HCT116 (cell line): Measurements from ENCODE around the gene MED15. TPM values are rescaled to one million over a fixed set of nuclear protein-coding genes. Genes with fewer than 3 reads are reported as not detected.

Experiments
- ATAC-seq: fragments of 200-7000 bp; cut with Tn5 transposase; 2 replicates; pipeline ENCODE4 v1.9.1; 2020; ENCODE audit warnings: mild to moderate bottlenecking, moderate library complexity
- BruUV-seq: library from RNA; stranded (reverse); fragments of 400-500 nt; replicated peaks from 2 replicates; lab custom pipeline; 2021; lab: Mats Ljungman, UMichigan
- CTCF ChIA-PET: fragments of 300-600 bp; sonication (Branson Sonifier 250); formaldehyde crosslinking; loops from one replicate; lab custom pipeline; 2021; ENCODE audit warnings: antibody characterized with exemption; lab: Charles Lee
- POLR2A ChIA-PET: fragments of 300-600, 350-600 bp; sonication (Branson Sonifier 250); formaldehyde crosslinking; loops from one replicate; lab custom pipeline; 2021; ENCODE audit warnings: antibody characterized with exemption; lab: Charles Lee
- RAD21 ChIA-PET, 2 experiments: fragments of 300-600 bp; sonication (Branson Sonifier 250); formaldehyde crosslinking; loops; one replicate each; lab custom pipeline; 2023; ENCODE audit warnings: low total read pairs in 2 of 2; ENCODE audit not compliant: uncharacterized antibody in 2 of 2, unreplicated experiment in 2 of 2, low non-redundant PET in 1 of 2; lab: Charles Lee
- DNase-seq: peaks from one replicate; pipeline ENCODE4 v3.0.0-alpha.2; 2010; ENCODE audit warnings: low read depth, low spot score
- H2AFZ ChIP-seq: fragments of 200-600 bp; shearing (Covaris generic), sonication (generic); 2 replicates; pipeline ENCODE4 v1.6.1; 2017; ENCODE audit warnings: low read depth, mixed run types, mixed read lengths, antibody characterized with exemption, low read length; ENCODE audit not compliant: poor library complexity, severe bottlenecking
- H3K27ac ChIP-seq: 2 replicates; pipeline ENCODE4 v1.5.1; 2012; ENCODE audit warnings: low read depth, low read length
- H3K27me3 ChIP-seq: fragments of 200-600 bp; sonication (generic); 2 replicates; pipeline ENCODE4 v1.6.1; 2016; ENCODE audit warnings: mixed run types, low read length, mixed read lengths; ENCODE audit not compliant: insufficient read depth
- H3K36me3 ChIP-seq, 2 experiments: fragments of 200-500 bp in 1 of 2; fragments of 200-600 bp in 1 of 2; sonication (Bioruptor generic) in 1 of 2; sonication (generic) in 1 of 2; 2 replicates each; pipeline versions ENCODE4 v1.5.1 to v1.6.1; 2014 to 2016; ENCODE audit warnings: low read length in 2 of 2, inconsistent platforms in 1 of 2, mixed read lengths in 1 of 2, mixed run types in 1 of 2; ENCODE audit not compliant: insufficient read depth in 2 of 2, control insufficient read depth in 1 of 2
- H3K4me1 ChIP-seq, 2 experiments: fragments of 200-600 bp in 1 of 2; sonication (generic) in 1 of 2; 2 replicates each; pipeline versions ENCODE4 v1.5.1 to v1.6.1; 2012 to 2017; ENCODE audit warnings: low read length in 2 of 2, inconsistent platforms in 1 of 2, mild to moderate bottlenecking in 1 of 2, mixed read lengths in 1 of 2, mixed run types in 1 of 2, moderate library complexity in 1 of 2; ENCODE audit not compliant: insufficient read depth in 2 of 2, control insufficient read depth in 1 of 2
- H3K4me2 ChIP-seq: fragments of 200-600 bp; sonication (generic); 2 replicates; pipeline ENCODE4 v1.6.1; 2017; ENCODE audit warnings: mixed run types, low read length, mixed read lengths
- H3K4me3 ChIP-seq, 2 experiments: fragments of 200-600 bp in 1 of 2; sonication (generic) in 1 of 2; replicated peaks in 1 of 2; 2 replicates each; pipeline ENCODE4 v1.5.1; 2011 to 2016; ENCODE audit warnings: low read length in 2 of 2, control low read depth in 1 of 2, low read depth in 1 of 2, mild to moderate bottlenecking in 1 of 2, mixed read lengths in 1 of 2, mixed run types in 1 of 2
- H3K79me2 ChIP-seq: fragments of 200-600 bp; sonication (generic); 2 replicates; pipeline ENCODE4 v1.6.1; 2017; ENCODE audit warnings: mild to moderate bottlenecking, mixed run types, low read length, moderate library complexity, mixed read lengths; ENCODE audit not compliant: insufficient read depth
- H3K9ac ChIP-seq: fragments of 200-600 bp; sonication (generic); 2 replicates; pipeline ENCODE4 v1.6.1; 2016; ENCODE audit warnings: low read length, mixed read lengths
- H3K9me2 ChIP-seq: fragments of 200-600 bp; sonication (generic), shearing (Covaris generic); 2 replicates; pipeline ENCODE4 v1.6.1; 2017; ENCODE audit warnings: mixed run types, mild to moderate bottlenecking, moderate library complexity; ENCODE audit not compliant: insufficient read depth
- H3K9me3 ChIP-seq, 2 experiments: fragments of 200-500 bp in 1 of 2; fragments of 200-600 bp in 1 of 2; sonication (Bioruptor generic) in 1 of 2; sonication (generic) in 1 of 2; 2 replicates each; pipeline ENCODE4 v1.6.1; 2014 to 2017; ENCODE audit warnings: low read length in 2 of 2, mixed read lengths in 2 of 2, inconsistent platforms in 1 of 2, low read depth in 1 of 2, mild to moderate bottlenecking in 1 of 2, mixed run types in 1 of 2, moderate library complexity in 1 of 2; ENCODE audit not compliant: control insufficient read depth in 1 of 2, insufficient read depth in 1 of 2
- H4K20me1 ChIP-seq: fragments of 200-600 bp; sonication (generic), shearing (Covaris generic); 2 replicates; pipeline ENCODE4 v1.6.1; 2017; ENCODE audit warnings: mixed run types, mild to moderate bottlenecking, moderate library complexity; ENCODE audit not compliant: insufficient read depth
- CBX3 ChIP-seq: IDR thresholded peaks from 2 replicates; pipeline ENCODE4 v1.6.1; 2012; ENCODE audit warnings: low read depth
- CEBPB ChIP-seq: IDR thresholded peaks from 2 replicates; pipeline ENCODE4 v1.6.1; 2012; ENCODE audit warnings: low read depth
- CTCF ChIP-seq, 3 experiments: fragments of 200-600 bp in 1 of 3; sonication (generic) in 1 of 3; IDR thresholded peaks in 2 of 3; conservative IDR thresholded peaks in 1 of 3; 2 replicates each; pipeline ENCODE4 v1.5.1; 2012 to 2017; ENCODE audit warnings: low read depth in 2 of 3, low read length in 2 of 3, antibody characterized with exemption in 1 of 3, borderline replicate concordance in 1 of 3, control low read depth in 1 of 3, mild to moderate bottlenecking in 1 of 3, mixed read lengths in 1 of 3, mixed run types in 1 of 3, moderate library complexity in 1 of 3; ENCODE audit not compliant: insufficient read depth in 1 of 3
- EGR1 ChIP-seq: IDR thresholded peaks from 2 replicates; pipeline ENCODE4 v1.6.1; 2012; ENCODE audit warnings: low read depth
- EZH2 ChIP-seq: fragments of 200-600 bp; sonication (generic); IDR thresholded peaks from 2 replicates; pipeline ENCODE4 v1.6.1; 2017; ENCODE audit warnings: antibody characterized with exemption, mixed run types
- EZH2phosphoT487 ChIP-seq: fragments of 200-600 bp; IDR thresholded peaks from 2 replicates; pipeline ENCODE4 v1.6.1; 2018; ENCODE audit warnings: antibody characterized with exemption, borderline replicate concordance
- FOSL1 ChIP-seq: IDR thresholded peaks from 2 replicates; pipeline ENCODE4 v1.6.1; 2012; ENCODE audit warnings: low read depth
- JUND ChIP-seq: IDR thresholded peaks from 2 replicates; pipeline ENCODE4 v1.6.1; 2012
- POLR2A ChIP-seq: IDR thresholded peaks from 2 replicates; pipeline ENCODE4 v1.7.0; 2011; ENCODE audit warnings: borderline replicate concordance; ENCODE audit not compliant: insufficient read depth, insufficient read length; ENCODE audit errors: extremely low read depth
- POLR2AphosphoS5 ChIP-seq: IDR thresholded peaks from 2 replicates; pipeline ENCODE4 v1.6.1; 2011; ENCODE audit warnings: mild to moderate bottlenecking, low read depth, low read length, moderate library complexity
- RAD21 ChIP-seq: IDR thresholded peaks from 2 replicates; pipeline ENCODE4 v1.6.1; 2012; ENCODE audit warnings: low read depth, mild to moderate bottlenecking
- SIN3A ChIP-seq: IDR thresholded peaks from 2 replicates; pipeline ENCODE4 v1.6.1; 2012; ENCODE audit warnings: low read depth
- SP1 ChIP-seq: IDR thresholded peaks from 2 replicates; pipeline ENCODE4 v1.6.1; 2012; ENCODE audit warnings: low read depth
- SRF ChIP-seq: IDR thresholded peaks from 2 replicates; pipeline ENCODE4 v1.6.1; 2012; ENCODE audit warnings: low read depth
- TCF7L2 ChIP-seq: IDR thresholded peaks from 2 replicates; pipeline ENCODE4 v1.7.0; 2011; ENCODE audit warnings: borderline replicate concordance, inconsistent platforms; ENCODE audit not compliant: insufficient read depth, insufficient read length; ENCODE audit errors: extremely low read depth
- YY1 ChIP-seq: IDR thresholded peaks from 2 replicates; pipeline ENCODE4 v1.6.1; 2011; ENCODE audit warnings: low read length, low read depth, moderate library complexity, mild to moderate bottlenecking; ENCODE audit not compliant: insufficient replicate concordance; ENCODE audit errors: extremely low read depth
- ZBTB33 ChIP-seq: IDR thresholded peaks from 2 replicates; pipeline ENCODE4 v1.6.1; 2011; ENCODE audit warnings: mild to moderate bottlenecking, low read length, moderate library complexity; ENCODE audit not compliant: insufficient replicate concordance; ENCODE audit errors: extremely low read depth
- ZFX ChIP-seq: fragments of 450-650 bp; IDR thresholded peaks from 2 replicates; pipeline ENCODE4 v1.6.1; 2017
- ZNF274 ChIP-seq: fragments of 200-500 bp; sonication (Bioruptor generic); IDR thresholded peaks from 2 replicates; pipeline ENCODE4 v1.6.1; 2014; ENCODE audit warnings: mild to moderate bottlenecking, low read depth, low read length, inconsistent platforms
- intact Hi-C: fragments of 100-400 bp; cut with micrococcal nuclease; formaldehyde crosslinking; loops from 2 replicates; pipeline ENCODE4 v1.10.0; 2022
- total RNA-seq: library from RNA; stranded (reverse); gene quantifications from one replicate; pipeline ENCODE4 v1.2.1, GENCODE V29; 2021; ENCODE audit not compliant: unreplicated experiment
- TF ChIP-seq, protein P1 (sequence below): IDR thresholded peaks from 2 replicates; pipeline ENCODE4 v1.6.1; 2012

Gene MED15
- total RNA-seq, 1 experiment from 2014 or later = 81.3 TPM

GRCh38 chr22:20550057-20550817, 42.8 kb downstream of the MED15 start:
- Histone ChIP-seq H3K9ac (no peak overlapping the region), H3K27ac (no peak overlapping the region), H3K4me2 (no peak overlapping the region), H3K27me3 (no peaks in the 10 kb centered on the region), H2AFZ (no peak overlapping the region), H3K4me3 (no peak overlapping the region), H4K20me1 (peaks cover 4% of the 10 kb centered on the region; the same call in 1 of the 2 replicates), H3K9me2 (no peaks in the 10 kb centered on the region), H3K9me3 (no peaks in the 10 kb centered on the region), H3K36me3 (peaks cover 18 to 37% of the 10 kb centered on the region in 2 experiments; a peak in 3 of 4 replicates), H3K4me1 (no peaks in the 10 kb centered on the region), H3K79me2 (peaks cover 62% of the 10 kb centered on the region)
- DNase-seq (no peak), ATAC-seq (no peak)
- POLR2A ChIA-PET = no interaction called here
- RAD21 ChIA-PET = no interaction called here
- BruUV-seq = no TSS peak
- intact Hi-C loops = no loop called here
- TF ChIP-seq POLR2A (no peak), ZFX (no peak), ZNF274 (no peak), RAD21 (no peak), CBX3 (no peak), EGR1 (no peak), SRF (no peak), POLR2AphosphoS5 (no peak), TCF7L2 (no peak), SIN3A (no peak), EZH2phosphoT487 (no peak), YY1 (no peak), FOSL1 (no peak), SP1 (no peak), JUND (no peak), CTCF (IDR thresholded peaks at IDR 0.05 in 2 of 3, conservative IDR thresholded peaks at IDR 0.05 in 1 of 3; ENCODE audit: borderline replicate concordance in 1 of 3, insufficient read depth in 1 of 3, low read depth in 2 of 3, low read length in 2 of 3) (no peak), EZH2 (no peak), ZBTB33 (no peak), CEBPB (no peak)
- TF ChIP-seq, protein P1, sequence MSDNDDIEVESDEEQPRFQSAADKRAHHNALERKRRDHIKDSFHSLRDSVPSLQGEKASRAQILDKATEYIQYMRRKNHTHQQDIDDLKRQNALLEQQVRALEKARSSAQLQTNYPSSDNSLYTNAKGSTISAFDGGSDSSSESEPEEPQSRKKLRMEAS = no peak
- CTCF ChIA-PET = interaction anchor here (2.9 kb wide), 1 partner anchor 15 kb away, joined by 7 read pairs; no protein-coding TSS in a partner anchor
